Glutamatergic neuron (in vitro differentiated cells): ENCODE measurements around the gene RAD21L1. TPM values are rescaled to one million over a fixed set of nuclear protein-coding genes. Genes with fewer than 3 reads are reported as not detected.

Source experiments
- DNase-seq: peaks from one replicate; pipeline ENCODE4 v3.0.0; 2022
- H3K27ac Mint-ChIP-seq: one replicate; pipeline ENCODE4 v1.8.0; 2020; ENCODE audit warnings: mild to moderate bottlenecking, mixed read lengths, inconsistent platforms; ENCODE audit not compliant: unreplicated experiment
- H3K27me3 Mint-ChIP-seq: one replicate; pipeline ENCODE4 v1.8.0; 2020; ENCODE audit warnings: mild to moderate bottlenecking, moderate library complexity, mixed read lengths, inconsistent platforms; ENCODE audit not compliant: unreplicated experiment
- H3K36me3 Mint-ChIP-seq: one replicate; pipeline ENCODE4 v1.8.0; 2020; ENCODE audit warnings: mild to moderate bottlenecking, mixed read lengths, inconsistent platforms; ENCODE audit not compliant: unreplicated experiment
- H3K4me1 Mint-ChIP-seq: one replicate; pipeline ENCODE4 v1.8.0; 2020; ENCODE audit warnings: mild to moderate bottlenecking, low read depth, mixed read lengths, inconsistent platforms; ENCODE audit not compliant: unreplicated experiment
- H3K4me3 Mint-ChIP-seq: one replicate; pipeline ENCODE4 v1.8.0; 2020; ENCODE audit warnings: mild to moderate bottlenecking, mixed read lengths, inconsistent platforms; ENCODE audit not compliant: unreplicated experiment
- H3K9me3 Mint-ChIP-seq: one replicate; pipeline ENCODE4 v1.8.0; 2020; ENCODE audit warnings: mild to moderate bottlenecking, moderate library complexity, mixed read lengths, inconsistent platforms; ENCODE audit not compliant: unreplicated experiment
- total RNA-seq: library from RNA; stranded (reverse); fragmentation: NEBNext Ultra II Directional; extraction: Animal tissue kit (Norgen Biotek cat#: 25700); gene quantifications from one replicate; pipeline ENCODE4 v1.2.1, GENCODE V29; 2021; ENCODE audit not compliant: unreplicated experiment
- TF ChIP-seq, protein P1 (sequence below): fragments of 200-600 bp; sonication (generic); IDR thresholded peaks from one replicate; pipeline ENCODE4 v1.5.0; 2021; ENCODE audit not compliant: partially characterized antibody, unreplicated experiment

Gene RAD21L1
- total RNA-seq, 1 donor from 2014 or later, result not detected

- TF ChIP-seq, protein P1, sequence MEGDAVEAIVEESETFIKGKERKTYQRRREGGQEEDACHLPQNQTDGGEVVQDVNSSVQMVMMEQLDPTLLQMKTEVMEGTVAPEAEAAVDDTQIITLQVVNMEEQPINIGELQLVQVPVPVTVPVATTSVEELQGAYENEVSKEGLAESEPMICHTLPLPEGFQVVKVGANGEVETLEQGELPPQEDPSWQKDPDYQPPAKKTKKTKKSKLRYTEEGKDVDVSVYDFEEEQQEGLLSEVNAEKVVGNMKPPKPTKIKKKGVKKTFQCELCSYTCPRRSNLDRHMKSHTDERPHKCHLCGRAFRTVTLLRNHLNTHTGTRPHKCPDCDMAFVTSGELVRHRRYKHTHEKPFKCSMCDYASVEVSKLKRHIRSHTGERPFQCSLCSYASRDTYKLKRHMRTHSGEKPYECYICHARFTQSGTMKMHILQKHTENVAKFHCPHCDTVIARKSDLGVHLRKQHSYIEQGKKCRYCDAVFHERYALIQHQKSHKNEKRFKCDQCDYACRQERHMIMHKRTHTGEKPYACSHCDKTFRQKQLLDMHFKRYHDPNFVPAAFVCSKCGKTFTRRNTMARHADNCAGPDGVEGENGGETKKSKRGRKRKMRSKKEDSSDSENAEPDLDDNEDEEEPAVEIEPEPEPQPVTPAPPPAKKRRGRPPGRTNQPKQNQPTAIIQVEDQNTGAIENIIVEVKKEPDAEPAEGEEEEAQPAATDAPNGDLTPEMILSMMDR, result no peak
- Mint-ChIP-seq H3K27ac (no peak overlapping the region), H3K4me3 (no peak overlapping the region), H3K36me3 (peaks cover 5% of the 10 kb centered on the region), H3K27me3 (peaks cover 5% of the 10 kb centered on the region), H3K4me1 (peaks cover 7% of the 10 kb centered on the region), H3K9me3 (peaks cover 5% of the 10 kb centered on the region)
- DNase-seq, result no peak
Observed at GRCh38 chr20:1294497-1294896, 68.7 kb downstream of the RAD21L1 start.

DNA sequence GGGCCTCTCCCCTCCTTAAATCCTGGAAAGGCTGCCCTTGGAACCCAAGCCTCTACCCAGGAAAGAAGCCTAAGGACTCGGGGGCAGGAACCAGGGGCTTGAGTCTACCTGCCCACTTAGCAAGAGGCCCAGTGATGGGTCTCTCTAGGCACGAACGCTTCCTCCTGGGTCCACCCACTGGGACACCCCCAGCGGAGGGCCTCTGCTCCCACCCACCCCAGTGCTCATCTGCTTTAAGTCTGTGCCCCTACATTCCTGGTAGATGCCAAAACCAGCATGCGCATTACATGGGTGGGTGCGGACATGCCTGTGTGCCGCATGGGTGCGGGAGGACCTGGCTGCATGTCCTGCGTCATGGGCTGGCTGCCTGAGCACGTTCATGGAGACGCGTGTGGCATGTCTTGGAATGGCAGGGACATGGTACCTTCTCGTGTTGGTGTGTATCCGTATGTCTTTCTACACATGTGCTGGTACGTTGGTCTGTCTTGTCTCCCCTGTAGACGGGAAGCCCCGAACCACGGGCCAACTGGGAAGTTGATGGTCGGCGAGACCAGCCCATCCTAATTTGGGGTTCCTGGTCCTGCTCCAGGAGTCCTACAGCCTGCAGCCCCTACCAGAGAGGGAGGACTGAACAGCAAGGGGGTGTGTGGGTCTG lies 69.6 kb downstream of the RAD21L1 start:
- no peak for DNase-seq
- Mint-ChIP-seq H3K27ac (no peak overlapping the region), H3K4me3 (no peak overlapping the region), H3K9me3 (peaks cover 5% of the 10 kb centered on the region), H3K4me1 (peaks cover 7% of the 10 kb centered on the region), H3K36me3 (peaks cover 5% of the 10 kb centered on the region), H3K27me3 (peaks cover 5% of the 10 kb centered on the region)
- TF ChIP-seq, protein P1, result no peak

- Mint-ChIP-seq H3K27me3 (peaks cover 5% of the 10 kb centered on the region), H3K4me1 (peaks cover 7% of the 10 kb centered on the region), H3K9me3 (peaks cover 5% of the 10 kb centered on the region), H3K27ac (no peak overlapping the region), H3K4me3 (no peak overlapping the region), H3K36me3 (peaks cover 5% of the 10 kb centered on the region)
- DNase-seq, result no peak
- TF ChIP-seq, protein P1, result no peak
Observed at GRCh38 chr20:1296117-1296610, 70.3 kb downstream of the RAD21L1 start.

DNA sequence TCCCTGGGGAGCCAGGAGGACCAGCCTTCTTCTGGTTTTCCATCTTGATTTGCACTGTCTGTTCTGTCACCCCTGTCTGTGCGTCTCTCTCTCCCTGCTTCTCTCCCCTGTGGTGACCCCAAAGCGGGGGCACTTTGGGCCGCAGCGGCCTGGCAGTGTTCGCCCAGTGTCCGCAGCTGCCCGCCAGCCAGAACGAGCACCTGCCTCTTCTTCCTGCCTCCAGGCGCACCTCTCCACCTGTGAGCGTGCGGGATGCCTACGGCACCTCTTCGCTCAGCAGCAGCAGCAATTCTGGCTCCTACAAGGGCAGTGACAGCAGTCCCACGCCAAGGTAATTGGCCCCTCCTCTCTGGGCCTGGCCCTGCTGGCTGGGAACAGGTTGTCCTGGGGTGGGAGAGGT lies 71.1 kb downstream of the RAD21L1 start:
- Mint-ChIP-seq H3K36me3 (peaks cover 5% of the 10 kb centered on the region), H3K27ac (no peak overlapping the region), H3K9me3 (peaks cover 7% of the 10 kb centered on the region), H3K4me1 (peaks cover 7% of the 10 kb centered on the region), H3K4me3 (no peak overlapping the region), H3K27me3 (peaks cover 7% of the 10 kb centered on the region)
- TF ChIP-seq, protein P1, result no peak
- DNase-seq, result no peak

- Mint-ChIP-seq H3K27ac (no peak overlapping the region), H3K36me3 (peaks cover 4% of the 10 kb centered on the region), H3K27me3 (peaks cover 7% of the 10 kb centered on the region), H3K9me3 (peaks cover 7% of the 10 kb centered on the region), H3K4me1 (peaks cover 6% of the 10 kb centered on the region), H3K4me3 (no peak overlapping the region)
- no peak for DNase-seq
- TF ChIP-seq, protein P1, result no peak
Observed at GRCh38 chr20:1297486-1297885, 71.6 kb downstream of the RAD21L1 start.
